HG02642 (cell line): Measurements from ENCODE around the gene DCHS1.
A peak's percentile ranks its signal among the peaks of the same experiment; 100 is the strongest.

Source experiments
- ATAC-seq: cut with Tn5 transposase; IDR thresholded peaks from one replicate; pipeline ENCODE4 v1.9.1; 2021; ENCODE audit warnings: mild to moderate bottlenecking; ENCODE audit not compliant: unreplicated experiment, poor library complexity

DCHS1 gene

GRCh38 chr11:6648501-6648900 is 7.1 kb downstream of the DCHS1 start:
- no peak for ATAC-seq

DNA sequence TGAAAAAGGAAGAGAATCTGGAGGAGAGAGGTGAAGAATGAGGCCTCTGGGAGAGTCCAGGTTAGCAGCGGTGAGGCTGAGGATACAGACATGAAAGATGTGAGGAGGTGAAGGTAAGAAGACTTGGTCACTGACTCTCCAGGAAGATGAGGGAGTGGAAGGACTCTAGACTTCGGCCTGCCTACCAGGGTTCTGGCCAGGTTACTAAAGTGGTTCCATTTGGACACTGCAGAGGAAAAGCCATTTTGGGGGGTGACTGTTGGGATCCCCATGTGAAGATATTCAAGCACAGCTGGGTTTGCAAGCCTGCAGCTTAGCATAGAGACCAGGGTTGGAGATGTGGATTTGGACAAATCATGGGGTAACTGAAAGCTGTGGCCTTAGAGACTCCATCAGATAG is 7.8 kb downstream of the DCHS1 start:
- ATAC-seq, result no peak

GRCh38 chr11:6646918-6647679 is 8.5 kb downstream of the DCHS1 start:
- peak; percentile 90 for ATAC-seq

DNA sequence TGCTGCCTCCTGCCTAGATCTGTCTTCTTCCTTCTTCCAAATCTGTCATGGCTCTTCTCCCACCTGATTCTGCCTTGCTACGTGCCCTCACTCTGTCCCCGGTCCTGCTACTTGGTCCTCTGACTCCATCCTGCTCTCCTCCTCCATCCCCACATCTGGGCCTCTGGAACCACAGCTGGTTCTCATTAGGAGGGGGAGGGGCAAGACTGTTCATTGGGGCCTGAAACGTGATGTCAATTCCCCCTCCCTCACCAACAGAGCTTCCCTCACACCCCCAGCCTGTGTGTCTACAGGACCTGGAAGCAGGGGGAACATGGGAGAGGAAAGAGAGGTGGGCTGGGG is 9.1 kb downstream of the DCHS1 start:
- ATAC-seq, result no peak

DNA sequence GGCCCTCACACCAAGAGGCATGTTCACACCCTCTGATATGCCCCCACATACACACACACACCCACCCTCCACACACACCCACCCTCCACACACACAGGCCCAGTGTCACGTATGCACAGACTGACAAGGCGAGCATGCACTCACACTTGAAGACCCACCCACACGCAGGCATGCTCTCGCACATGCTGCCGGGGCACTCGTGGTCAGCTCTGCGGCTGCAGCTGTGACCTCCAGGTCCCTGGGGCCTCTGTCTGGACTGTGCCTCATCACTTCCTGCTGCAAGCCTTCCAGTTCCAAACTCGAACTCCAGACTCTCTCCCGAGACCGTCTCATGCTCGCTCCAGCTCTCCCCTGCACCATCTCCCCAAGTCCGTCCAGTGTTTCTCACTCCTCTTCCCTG is 9.5 kb downstream of the DCHS1 start:
- no peak for ATAC-seq

GRCh38 chr11:6642957-6643356 is 12.7 kb downstream of the DCHS1 start:
- no peak for ATAC-seq

GRCh38 chr11:6640985-6641701 is 14.5 kb downstream of the DCHS1 start:
- no peak for ATAC-seq

GRCh38 chr11:6640036-6640984 is 15.3 kb downstream of the DCHS1 start:
- no peak for ATAC-seq

DNA sequence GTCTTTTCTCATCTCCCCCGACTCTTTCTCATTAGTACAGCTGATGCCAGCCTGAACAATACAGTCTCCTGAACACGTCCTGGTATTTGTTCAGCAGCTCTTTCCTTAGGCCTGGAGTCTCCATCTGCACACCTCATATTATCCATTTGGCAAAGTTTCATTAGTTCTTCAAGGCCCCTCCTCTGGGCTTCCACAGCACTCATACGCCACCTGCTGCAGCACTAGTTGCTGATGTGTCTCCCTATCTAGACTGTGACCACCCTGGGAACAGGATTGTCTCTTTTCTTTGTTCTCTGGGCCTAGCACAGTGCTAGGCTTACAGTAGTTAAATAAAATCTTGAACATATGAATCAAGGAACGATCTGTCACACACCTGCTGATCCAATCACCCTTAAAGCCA is 17.2 kb downstream of the DCHS1 start:
- ATAC-seq, result no peak

- ATAC-seq, result no peak
Measured at GRCh38 chr11:6637871-6638270, 17.7 kb downstream of the DCHS1 start.

GRCh38 chr11:6636480-6636879 is 19.1 kb downstream of the DCHS1 start:
- no peak for ATAC-seq

- no peak for ATAC-seq
Measured at GRCh38 chr11:6635082-6635932, 20.3 kb downstream of the DCHS1 start.

DNA sequence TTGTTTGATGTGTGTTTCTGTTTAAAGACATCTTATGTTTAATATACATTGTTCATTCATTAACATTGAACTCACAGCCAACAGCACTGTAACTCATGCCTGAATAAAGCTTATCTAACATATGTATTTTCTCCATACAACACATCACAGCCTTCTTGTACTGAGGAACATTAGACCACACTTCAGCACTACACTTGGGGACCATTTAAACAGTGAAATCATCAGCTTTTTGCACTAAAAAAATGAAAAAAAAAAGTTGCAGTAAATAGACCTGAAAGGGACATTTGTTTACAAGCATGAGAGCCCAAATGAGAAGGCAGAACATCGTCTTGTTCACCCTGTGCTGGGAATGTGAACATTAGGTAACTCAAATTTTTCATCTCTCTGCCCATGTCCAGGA is 21.1 kb downstream of the DCHS1 start:
- ATAC-seq, result no peak

DNA sequence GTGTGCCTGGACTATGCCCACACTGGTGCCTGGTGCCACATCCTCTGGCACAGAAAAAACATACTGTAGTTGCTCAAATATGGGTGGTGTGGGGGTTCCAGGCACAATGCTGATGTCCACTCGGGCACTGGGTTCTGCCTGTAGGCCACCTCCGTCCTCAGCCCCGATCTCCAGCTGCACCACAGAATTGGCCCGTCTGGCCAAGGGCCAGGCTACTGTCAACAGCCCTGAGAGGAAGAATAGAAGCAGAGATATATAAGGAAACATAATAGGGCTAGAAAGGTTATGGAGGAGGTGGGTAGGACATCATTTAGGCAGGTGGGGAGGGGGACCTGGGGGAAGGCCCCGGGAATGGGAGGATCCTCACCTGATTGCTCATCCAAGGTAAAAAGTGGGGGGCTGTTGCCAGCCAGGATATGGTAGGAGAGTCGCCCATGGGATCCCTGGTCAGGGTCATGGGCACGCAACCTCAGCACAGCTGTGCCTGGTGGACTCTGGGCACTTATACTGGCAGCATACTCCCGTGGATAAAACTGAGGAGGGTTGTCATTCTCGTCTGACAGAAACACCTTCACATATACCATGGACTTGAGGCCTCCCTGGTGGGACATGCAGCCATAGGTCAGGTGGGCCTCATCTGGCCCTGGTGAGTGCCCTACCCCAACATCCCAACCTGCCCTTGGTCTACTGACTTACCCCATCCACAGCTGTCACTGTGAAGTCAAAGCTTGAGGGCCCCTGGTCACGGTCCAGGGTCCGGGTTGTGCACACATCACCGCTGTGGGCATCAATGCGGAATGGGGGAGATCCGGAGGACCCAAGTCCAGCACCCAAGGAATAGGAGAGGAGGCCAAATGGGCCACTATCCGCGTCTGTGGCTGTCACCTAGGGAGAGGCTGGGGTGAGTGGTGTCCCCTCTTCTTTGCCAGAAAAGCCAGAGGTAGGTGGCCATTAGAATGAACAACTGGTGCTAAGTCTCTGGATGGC is 21.9 kb downstream of the DCHS1 start:
- no peak for ATAC-seq

- ATAC-seq, result no peak
Measured at GRCh38 chr11:6632116-6633073, 23.2 kb downstream of the DCHS1 start.

GRCh38 chr11:6631361-6631890 is 24.2 kb downstream of the DCHS1 start:
- no peak for ATAC-seq

DNA sequence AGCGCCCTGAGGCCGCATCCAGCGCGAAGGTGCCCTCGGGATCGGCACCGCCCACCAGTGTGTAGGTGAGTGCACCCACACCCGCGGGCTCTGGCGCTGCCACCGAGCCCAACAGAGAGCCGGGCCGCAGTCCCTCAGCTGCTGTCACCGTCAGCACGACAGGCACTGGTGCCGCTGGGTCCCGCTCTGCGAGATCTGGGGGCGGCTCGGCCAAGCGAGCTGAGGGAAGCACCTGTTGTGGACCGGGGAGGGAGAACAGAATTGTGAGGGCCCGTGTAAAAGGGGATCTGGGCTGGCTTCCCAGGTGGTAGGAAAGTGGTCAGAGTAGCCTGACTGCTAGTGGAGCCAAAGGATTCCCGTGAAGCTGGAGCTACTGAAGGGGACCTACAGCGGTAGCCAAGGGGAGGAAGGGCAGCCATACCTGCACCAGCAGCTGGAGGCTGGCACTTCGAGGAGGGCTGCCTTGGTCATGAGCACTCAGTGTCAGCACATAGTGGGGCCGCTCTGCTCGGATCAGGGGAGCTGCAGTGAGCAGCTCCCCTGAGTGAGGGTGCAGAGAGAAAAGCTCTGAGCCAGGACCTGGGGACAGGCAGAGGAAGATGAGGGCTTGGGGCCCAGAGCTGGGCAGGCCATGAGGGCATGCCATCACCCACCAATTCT is 24.8 kb downstream of the DCHS1 start:
- no peak for ATAC-seq
